IPS-15b (cell line): ENCODE results near the gene DNAI7.

Source experiments
- H3K27me3 ChIP-seq: one replicate; pipeline ENCODE4 v1.6.1; 2013; ENCODE audit warnings: low read length; ENCODE audit not compliant: control insufficient read depth, insufficient read depth
- H3K36me3 ChIP-seq: one replicate; pipeline ENCODE4 v1.6.1; 2013; ENCODE audit warnings: low read length; ENCODE audit not compliant: control insufficient read depth, insufficient read depth
- H3K4me1 ChIP-seq: one replicate; pipeline ENCODE4 v1.6.1; 2013; ENCODE audit warnings: mild to moderate bottlenecking, low read length; ENCODE audit not compliant: control insufficient read depth, insufficient read depth
- H3K4me3 ChIP-seq: one replicate; pipeline ENCODE4 v1.5.1; 2013; ENCODE audit warnings: low read depth, low read length
- H3K9ac ChIP-seq: one replicate; pipeline ENCODE4 v1.6.1; 2013; ENCODE audit warnings: low read depth, mild to moderate bottlenecking, low read length
- H3K9me3 ChIP-seq: one replicate; pipeline ENCODE4 v1.6.1; 2013; ENCODE audit warnings: mild to moderate bottlenecking, low read length; ENCODE audit not compliant: control insufficient read depth, insufficient read depth

The DNAI7 gene

GRCh38 chr12:25156061-25156460 lies 38.9 kb downstream of the DNAI7 start:
- Histone ChIP-seq H3K4me3 (no peak overlapping the region), H3K9me3 (no peaks in the 10 kb centered on the region), H3K9ac (no peak overlapping the region), H3K4me1 (peaks cover 16% of the 10 kb centered on the region), H3K27me3 (no peaks in the 10 kb centered on the region), H3K36me3 (no peaks in the 10 kb centered on the region)

DNA sequence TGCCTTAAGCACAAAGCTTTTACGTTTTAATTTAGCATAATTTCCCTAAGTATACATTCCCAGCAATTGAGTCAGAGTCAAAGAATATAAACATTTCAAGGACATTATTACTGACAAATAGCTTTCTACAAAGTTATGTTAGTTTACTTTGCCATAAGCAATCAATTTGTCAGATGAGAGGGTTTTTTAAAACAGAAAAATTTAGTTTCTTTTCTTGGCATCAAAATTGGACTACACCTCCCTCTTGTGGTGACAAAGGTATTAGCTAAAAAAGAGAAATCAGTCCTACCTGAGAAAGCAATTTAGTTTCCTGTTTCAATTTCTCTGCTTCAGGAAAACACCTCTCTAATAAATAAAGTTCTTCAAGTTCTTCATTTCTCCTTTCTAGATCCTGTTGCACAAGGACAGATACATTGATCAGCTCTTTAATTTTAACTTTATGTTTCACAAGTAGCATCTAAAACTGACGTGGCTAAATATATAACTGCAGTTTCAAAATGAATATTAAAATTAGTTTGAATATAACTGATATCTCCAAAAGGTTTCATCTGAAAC lies 39.9 kb downstream of the DNAI7 start:
- Histone ChIP-seq H3K9ac (no peak overlapping the region), H3K9me3 (no peaks in the 10 kb centered on the region), H3K4me1 (peaks cover 16% of the 10 kb centered on the region), H3K36me3 (no peaks in the 10 kb centered on the region), H3K4me3 (no peak overlapping the region), H3K27me3 (no peaks in the 10 kb centered on the region)

DNA sequence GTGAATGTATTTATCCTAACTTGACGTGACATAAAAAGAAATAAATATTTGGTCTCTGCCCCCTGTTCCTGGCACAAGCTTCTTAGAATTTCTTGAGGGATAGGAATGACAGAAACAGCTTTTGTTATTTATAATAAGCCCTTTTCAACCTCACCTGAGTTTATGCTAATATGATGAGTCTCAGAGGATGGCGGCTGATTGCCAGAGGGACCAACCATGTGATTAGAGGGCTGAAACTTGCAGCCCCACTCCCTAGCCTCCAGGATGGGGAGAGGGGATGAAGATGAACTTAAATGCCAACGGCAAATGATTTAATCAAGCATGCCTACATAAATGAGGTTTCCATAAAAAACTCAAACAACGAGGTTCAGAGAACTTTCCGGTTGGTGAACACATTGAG lies 42.9 kb downstream of the DNAI7 start:
- Histone ChIP-seq H3K9me3 (no peaks in the 10 kb centered on the region), H3K27me3 (no peaks in the 10 kb centered on the region), H3K36me3 (no peaks in the 10 kb centered on the region), H3K9ac (no peak overlapping the region), H3K4me1 (peaks cover 16% of the 10 kb centered on the region), H3K4me3 (no peak overlapping the region)

GRCh38 chr12:25151476-25151875 lies 43.5 kb downstream of the DNAI7 start:
- Histone ChIP-seq H3K4me1 (peaks cover 16% of the 10 kb centered on the region), H3K9ac (no peak overlapping the region), H3K9me3 (no peaks in the 10 kb centered on the region), H3K4me3 (no peak overlapping the region), H3K27me3 (no peaks in the 10 kb centered on the region), H3K36me3 (no peaks in the 10 kb centered on the region)

- Histone ChIP-seq H3K9me3 (no peaks in the 10 kb centered on the region), H3K9ac (no peak overlapping the region), H3K27me3 (no peaks in the 10 kb centered on the region), H3K4me3 (no peak overlapping the region), H3K4me1 (peaks cover 2% of the 10 kb centered on the region), H3K36me3 (no peaks in the 10 kb centered on the region)
Measured at GRCh38 chr12:25146686-25147085, 48.3 kb downstream of the DNAI7 start.

DNA sequence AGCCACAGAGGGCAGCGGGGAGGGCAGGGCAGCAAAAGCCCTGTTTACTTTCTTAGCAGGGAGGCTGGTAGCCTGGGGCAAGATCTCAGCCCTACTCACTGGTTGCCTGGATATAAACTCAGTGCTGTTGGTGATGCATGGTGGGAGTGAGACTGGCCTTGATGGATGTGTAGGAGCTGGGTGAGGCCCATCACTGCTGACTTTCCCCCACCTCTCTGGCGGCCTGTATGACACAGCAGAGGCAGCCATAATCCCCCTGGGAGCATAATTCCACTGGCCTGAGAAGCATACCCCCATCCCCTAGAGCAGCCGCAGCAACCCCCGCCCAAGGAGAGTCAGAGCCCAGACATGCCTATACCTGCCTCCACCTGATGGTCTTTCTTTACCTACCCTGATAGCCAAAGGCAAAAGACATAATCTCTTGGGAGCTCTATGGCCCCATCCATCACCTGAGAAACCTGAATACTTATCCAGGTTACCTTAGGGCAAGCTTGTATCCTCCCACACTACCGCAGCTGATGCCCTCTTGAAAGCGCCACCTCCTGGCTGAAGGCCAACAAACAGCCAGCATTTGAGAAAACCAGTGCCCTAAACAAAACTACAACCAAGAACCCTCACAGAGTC lies 59.3 kb downstream of the DNAI7 start:
- H3K4me3 ChIP-seq: no peak overlapping the region
- no peaks in the 10 kb centered on the region for H3K36me3 ChIP-seq
- H3K9ac ChIP-seq: no peak overlapping the region
- no peaks in the 10 kb centered on the region for H3K4me1 ChIP-seq
- no peaks in the 10 kb centered on the region for H3K9me3 ChIP-seq
- no peaks in the 10 kb centered on the region for H3K27me3 ChIP-seq

DNA sequence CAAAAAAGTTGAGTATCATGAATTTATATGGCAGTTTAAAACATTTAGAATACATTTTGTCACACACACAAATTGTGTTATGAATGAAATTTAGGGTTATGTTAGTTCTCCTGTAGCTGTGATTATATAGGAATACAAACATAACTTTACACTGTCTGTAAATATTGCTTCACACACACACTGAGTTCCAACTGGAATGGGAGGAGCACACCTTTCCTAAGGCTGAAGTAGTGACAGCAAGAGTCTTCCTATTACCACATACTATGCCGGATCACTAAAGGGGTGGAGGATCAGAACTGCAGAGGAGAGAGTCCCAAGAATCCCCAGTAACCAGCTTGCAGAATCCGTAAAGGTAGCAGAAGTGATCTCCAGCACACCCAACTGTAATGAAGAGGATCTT lies 63.7 kb downstream of the DNAI7 start:
- no peaks in the 10 kb centered on the region for H3K36me3 ChIP-seq
- H3K27me3 ChIP-seq: no peaks in the 10 kb centered on the region
- H3K9me3 ChIP-seq: no peaks in the 10 kb centered on the region
- no peak overlapping the region for H3K4me3 ChIP-seq
- H3K4me1 ChIP-seq: no peaks in the 10 kb centered on the region
- no peak overlapping the region for H3K9ac ChIP-seq

DNA sequence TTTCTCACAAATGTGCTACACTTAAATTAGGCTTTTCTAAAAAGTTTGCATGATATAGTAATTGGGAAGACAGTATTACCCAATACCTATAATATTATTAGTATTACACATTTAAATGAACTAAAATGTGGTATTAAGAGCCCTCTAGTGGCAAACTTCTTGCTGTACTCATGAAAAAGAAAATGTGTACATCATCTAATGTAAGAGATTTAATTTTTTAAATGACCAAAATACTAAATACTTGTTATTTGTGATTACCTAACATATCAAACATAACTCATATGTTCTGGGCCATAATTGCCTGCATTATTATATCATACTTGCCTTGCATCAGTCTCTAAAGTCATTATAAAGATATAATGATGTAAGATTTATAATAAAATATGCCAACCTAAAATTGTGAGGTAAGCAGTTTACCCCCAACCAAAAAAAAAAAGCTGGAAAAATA lies 64.2 kb downstream of the DNAI7 start:
- Histone ChIP-seq H3K9ac (no peak overlapping the region), H3K9me3 (no peaks in the 10 kb centered on the region), H3K4me3 (no peak overlapping the region), H3K36me3 (no peaks in the 10 kb centered on the region), H3K27me3 (no peaks in the 10 kb centered on the region), H3K4me1 (no peaks in the 10 kb centered on the region)

DNA sequence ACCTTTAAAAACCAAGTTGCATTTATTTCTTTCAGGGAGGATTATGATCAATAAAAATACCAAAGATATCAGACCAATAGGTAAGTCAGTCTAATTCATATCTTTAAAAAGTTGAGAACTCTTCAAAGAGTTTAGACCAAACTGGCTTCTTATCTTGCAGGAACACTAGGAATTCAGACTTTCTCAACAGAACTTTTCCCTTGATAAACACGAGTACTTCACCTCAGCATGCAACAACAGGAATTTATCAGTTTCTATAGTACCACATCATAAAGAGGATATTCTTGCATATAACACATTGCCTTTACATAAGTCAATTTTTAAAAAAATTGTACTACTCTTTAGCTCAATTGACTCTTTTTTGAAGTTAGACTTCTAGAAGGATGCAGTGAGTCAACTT lies 68.2 kb downstream of the DNAI7 start:
- H3K36me3 ChIP-seq: no peaks in the 10 kb centered on the region

GRCh38 chr12:25126101-25126500 lies 68.9 kb downstream of the DNAI7 start:
- Histone ChIP-seq H3K36me3 (no peaks in the 10 kb centered on the region), H3K4me1 (no peaks in the 10 kb centered on the region), H3K27me3 (no peaks in the 10 kb centered on the region), H3K9ac (no peak overlapping the region), H3K4me3 (no peak overlapping the region), H3K9me3 (no peaks in the 10 kb centered on the region)

More for the DNA sequence above, 68.2 kb downstream of the DNAI7 start:
- no peak overlapping the region for H3K4me3 ChIP-seq
- H3K9me3 ChIP-seq: no peaks in the 10 kb centered on the region
- no peaks in the 10 kb centered on the region for H3K4me1 ChIP-seq
- no peak overlapping the region for H3K9ac ChIP-seq
- no peaks in the 10 kb centered on the region for H3K27me3 ChIP-seq

DNA sequence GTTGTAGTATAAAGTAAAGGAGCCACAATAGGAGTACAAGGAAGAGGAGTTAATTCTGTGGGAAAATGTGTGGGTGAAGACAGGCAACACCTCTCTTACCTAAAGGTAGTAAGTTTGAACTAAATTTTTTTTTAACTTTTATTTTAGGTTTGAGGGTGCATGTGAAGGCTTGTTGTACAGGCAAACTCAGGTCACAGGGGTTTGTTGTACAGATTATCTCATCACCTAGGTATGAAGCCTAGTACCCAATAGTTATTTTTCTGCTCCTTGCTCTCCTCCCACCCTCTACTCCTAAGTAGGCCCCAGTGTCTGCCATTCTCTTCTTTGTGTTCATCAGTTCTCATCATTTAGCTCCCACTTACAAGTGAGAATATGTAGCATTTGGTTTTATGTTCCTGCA lies 70.5 kb downstream of the DNAI7 start:
- H3K36me3 ChIP-seq: no peaks in the 10 kb centered on the region
- no peaks in the 10 kb centered on the region for H3K27me3 ChIP-seq
- H3K4me1 ChIP-seq: no peaks in the 10 kb centered on the region
- H3K9ac ChIP-seq: no peak overlapping the region
- H3K9me3 ChIP-seq: no peaks in the 10 kb centered on the region
- no peak overlapping the region for H3K4me3 ChIP-seq

- Histone ChIP-seq H3K9ac (no peak overlapping the region), H3K4me1 (no peaks in the 10 kb centered on the region), H3K9me3 (no peaks in the 10 kb centered on the region), H3K36me3 (no peaks in the 10 kb centered on the region), H3K27me3 (no peaks in the 10 kb centered on the region), H3K4me3 (no peak overlapping the region)
Measured at GRCh38 chr12:25123126-25123525, 71.8 kb downstream of the DNAI7 start.
